H1 (cell line): ENCODE data around the gene SLC23A1. TPM values are rescaled to one million over a fixed set of nuclear protein-coding genes. Genes with fewer than 3 reads are reported as not detected.

Experiments
- CTCF ChIA-PET: fragments of 300-600 bp; sonication (Branson Sonifier 250); formaldehyde crosslinking; loops from one replicate; lab custom pipeline; 2021; ENCODE audit not compliant: partially characterized antibody; lab: Charles Lee
- POLR2A ChIA-PET: fragments of 300-600 bp; sonication (Branson Sonifier 250); formaldehyde crosslinking; loops from one replicate; lab custom pipeline; 2021; ENCODE audit warnings: inconsistent platforms; ENCODE audit not compliant: partially characterized antibody; lab: Charles Lee
- DNase-seq, 2 experiments: peaks; one replicate each; pipeline versions ENCODE4 v3.0.0 to v3.0.0-alpha.2; 2010 to 2022; ENCODE audit warnings: low spot score in 2 of 2, low read depth in 1 of 2, mixed read lengths in 1 of 2
- FAIRE-seq: peaks from 2 replicates; lab custom pipeline; 2011; peaks lifted over from hg19 to GRCh38; lab: Jason Lieb, UNC
- H2AFZ ChIP-seq: 2 replicates; pipeline ENCODE4 v1.8.1; 2012; ENCODE audit warnings: low read length, inconsistent platforms
- H2AK5ac ChIP-seq: 2 replicates; pipeline ENCODE4 v1.6.1; 2013; ENCODE audit warnings: low read depth, low read length
- H2BK120ac ChIP-seq: replicated peaks from 2 replicates; pipeline ENCODE3; 2013; ENCODE audit warnings: low read depth, low read length, inconsistent platforms
- H2BK12ac ChIP-seq: 2 replicates; pipeline ENCODE4 v1.6.1; 2013; ENCODE audit warnings: low read depth, low read length
- H2BK15ac ChIP-seq: 2 replicates; pipeline ENCODE4 v1.6.1; 2013; ENCODE audit warnings: low read length
- H2BK20ac ChIP-seq: 2 replicates; pipeline ENCODE4 v1.6.1; 2013; ENCODE audit warnings: low read length
- H2BK5ac ChIP-seq: 2 replicates; pipeline ENCODE4 v1.6.1; 2013; ENCODE audit warnings: low read depth, low read length
- H3K14ac ChIP-seq: 2 replicates; pipeline ENCODE4 v1.6.1; 2013; ENCODE audit warnings: inconsistent platforms; ENCODE audit not compliant: insufficient read length
- H3K18ac ChIP-seq: 2 replicates; pipeline ENCODE4 v1.6.1; 2013; ENCODE audit warnings: low read length; ENCODE audit errors: extremely low read depth
- H3K23ac ChIP-seq: 2 replicates; pipeline ENCODE4 v1.6.1; 2013; ENCODE audit warnings: inconsistent platforms; ENCODE audit not compliant: insufficient read length
- H3K23me2 ChIP-seq: 2 replicates; pipeline ENCODE4 v1.6.1; 2013; ENCODE audit warnings: low read depth, low read length
- H3K27ac ChIP-seq: 2 replicates; pipeline ENCODE4 v1.6.1; 2011; ENCODE audit warnings: low read depth, low read length, inconsistent platforms
- H3K27me3 ChIP-seq, 4 experiments: replicated peaks in 1 of 4; 1 replicate in 1 of 4; 2 replicates in 3 of 4; pipeline versions ENCODE4 v1.6.1 to v1.8.1; 2011 to 2013; ENCODE audit warnings: low read length in 3 of 4, mild to moderate bottlenecking in 3 of 4, inconsistent platforms in 2 of 4, mixed read lengths in 2 of 4, moderate library complexity in 1 of 4; ENCODE audit not compliant: control insufficient read depth in 3 of 4, insufficient read depth in 3 of 4; ENCODE audit errors: extremely low read depth in 1 of 4
- H3K36me3 ChIP-seq, 4 experiments: 2 replicates each; pipeline versions ENCODE4 v1.6.1 to v1.8.1; 2011 to 2013; ENCODE audit warnings: mild to moderate bottlenecking in 4 of 4, low read length in 3 of 4, moderate library complexity in 2 of 4, control low read depth in 1 of 4, inconsistent platforms in 1 of 4; ENCODE audit not compliant: insufficient read depth in 4 of 4, control insufficient read depth in 2 of 4
- H3K4ac ChIP-seq: replicated peaks from 2 replicates; pipeline ENCODE3; 2013; ENCODE audit warnings: low read length, low read depth, mixed read lengths, inconsistent platforms; ENCODE audit not compliant: insufficient read length
- H3K4me1 ChIP-seq, 4 experiments: replicated peaks in 1 of 4; 1 replicate in 1 of 4; 2 replicates in 3 of 4; pipeline versions ENCODE4 v1.6.1 to v1.8.1; 2011 to 2013; ENCODE audit warnings: low read length in 3 of 4, inconsistent platforms in 2 of 4, mixed read lengths in 1 of 4; ENCODE audit not compliant: insufficient read depth in 4 of 4, control insufficient read depth in 3 of 4
- H3K4me2 ChIP-seq, 2 experiments: 2 replicates each; pipeline versions ENCODE4 v1.6.1 to v1.8.1; 2011 to 2013; ENCODE audit warnings: low read depth in 2 of 2, low read length in 2 of 2, control low read depth in 1 of 2, inconsistent platforms in 1 of 2, mild to moderate bottlenecking in 1 of 2; ENCODE audit not compliant: insufficient read depth in 1 of 2
- H3K4me3 ChIP-seq, 4 experiments: fragments of 200-600, 300-600 bp in 1 of 4; sonication (generic), shearing (Covaris generic), sonication (Bioruptor Twin) in 1 of 4; 2 replicates each; pipeline versions ENCODE4 v1.5.1 to v1.8.1; 2011 to 2016; ENCODE audit warnings: low read length in 4 of 4, low read depth in 3 of 4, control low read depth in 2 of 4, inconsistent platforms in 2 of 4, mild to moderate bottlenecking in 2 of 4, mixed read lengths in 1 of 4, moderate library complexity in 1 of 4; ENCODE audit not compliant: insufficient read depth in 2 of 4; ENCODE audit errors: extremely low read depth in 1 of 4
- H3K56ac ChIP-seq: replicated peaks from 2 replicates; pipeline ENCODE3; 2013; ENCODE audit warnings: low read depth, mild to moderate bottlenecking, mixed read lengths, low read length, inconsistent platforms; ENCODE audit not compliant: insufficient read length
- H3K79me1 ChIP-seq: 2 replicates; pipeline ENCODE4 v1.6.1; 2013; ENCODE audit warnings: low read depth, low read length, control low read depth
- H3K79me2 ChIP-seq, 2 experiments: 2 replicates each; pipeline versions ENCODE4 v1.6.1 to v1.8.1; 2012 to 2013; ENCODE audit warnings: low read length in 2 of 2, mild to moderate bottlenecking in 2 of 2, inconsistent platforms in 1 of 2; ENCODE audit not compliant: insufficient read depth in 2 of 2, control insufficient read depth in 1 of 2
- H3K9ac ChIP-seq, 4 experiments: replicated peaks in 1 of 4; 1 replicate in 1 of 4; 2 replicates in 3 of 4; pipeline versions ENCODE4 v1.6.1 to v1.8.1; 2011 to 2013; ENCODE audit warnings: low read depth in 3 of 4, low read length in 3 of 4, control low read depth in 2 of 4, mild to moderate bottlenecking in 2 of 4, moderate library complexity in 2 of 4, inconsistent platforms in 1 of 4; ENCODE audit errors: extremely low read depth in 1 of 4
- H3K9me3 ChIP-seq, 2 experiments: 2 replicates each; pipeline versions ENCODE4 v1.6.1 to v1.8.1; 2012 to 2013; ENCODE audit warnings: mild to moderate bottlenecking in 2 of 2, moderate library complexity in 2 of 2, control low read depth in 1 of 2, inconsistent platforms in 1 of 2, low read depth in 1 of 2, low read length in 1 of 2, mixed read lengths in 1 of 2; ENCODE audit not compliant: insufficient read depth in 2 of 2
- H4K20me1 ChIP-seq, 2 experiments: replicated peaks in 1 of 2; 2 replicates each; pipeline versions ENCODE3 to v1.8.1; 2011 to 2013; ENCODE audit warnings: inconsistent platforms in 2 of 2, low read length in 2 of 2, mild to moderate bottlenecking in 1 of 2; ENCODE audit not compliant: insufficient read depth in 2 of 2, control insufficient read depth in 1 of 2
- H4K5ac ChIP-seq: 2 replicates; pipeline ENCODE4 v1.6.1; 2013; ENCODE audit warnings: low read length, low read depth, mixed read lengths, inconsistent platforms; ENCODE audit not compliant: insufficient read length
- H4K8ac ChIP-seq: 2 replicates; pipeline ENCODE4 v1.8.0; 2013; ENCODE audit warnings: mild to moderate bottlenecking, moderate library complexity, low read length, inconsistent platforms; ENCODE audit not compliant: insufficient read depth; ENCODE audit errors: extremely low read depth
- H4K91ac ChIP-seq: replicated peaks from 2 replicates; pipeline ENCODE3; 2013; ENCODE audit warnings: low read length, mixed read lengths, inconsistent platforms; ENCODE audit not compliant: insufficient read length
- CREB1 ChIP-seq: IDR thresholded peaks from 2 replicates; pipeline ENCODE4 v1.6.1; 2012; ENCODE audit warnings: inconsistent platforms
- RAD21 ChIP-seq, 2 experiments: IDR thresholded peaks in 1 of 2; conservative IDR thresholded peaks in 1 of 2; 2 replicates each; pipeline ENCODE4 v1.6.1; 2011; ENCODE audit warnings: low read depth in 2 of 2, low read length in 2 of 2, improper control_type of control experiment in 1 of 2, inconsistent platforms in 1 of 2, mild to moderate bottlenecking in 1 of 2, moderate library complexity in 1 of 2
- RBBP5 ChIP-seq: IDR thresholded peaks from 2 replicates; pipeline ENCODE4 v1.7.1; 2012; ENCODE audit warnings: low read depth, mild to moderate bottlenecking, inconsistent platforms, low read length, moderate library complexity, borderline replicate concordance
- SIX5 ChIP-seq: IDR thresholded peaks from 2 replicates; pipeline ENCODE4 v1.6.1; 2011; ENCODE audit warnings: mild to moderate bottlenecking, low read depth, low read length
- WGBS, 2 experiments: shearing (Covaris generic) in 1 of 2; methylation state at CpG; one replicate each; pipeline versions ENCODE4 v1.1.6 to v1.1.7; 2013 to 2015; ENCODE audit warnings: low lambda C conversion rate in 2 of 2, mixed read lengths in 2 of 2, inconsistent platforms in 1 of 2, low coverage in 1 of 2, missing lambda C conversion rate in 1 of 2; ENCODE audit not compliant: insufficient replicate concordance in 2 of 2, insufficient coverage in 1 of 2, insufficient read length in 1 of 2; ENCODE audit errors: extremely low coverage in 1 of 2, missing lambda C conversion rate in 1 of 2; 5-methylcytosine and 5-hydroxymethylcytosine counted together
- polyA plus RNA-seq, 7 experiments: library from polyadenylated mRNA; depleted of rRNA in 3 of 7; stranded (reverse) in 5 of 7; unstranded in 2 of 7; fragments of >200 nt in 5 of 7; fragments of 200-250 nt in 2 of 7; gene quantifications; 1 replicate in 5 of 7; 2 replicates in 1 of 7; 4 replicates in 1 of 7; pipeline versions ENCODE4 v1.2.1 to v1.2.3, GENCODE V29; 2011 to 2013; ENCODE audit warnings: missing spikeins in 2 of 7, mixed read lengths in 2 of 7
- total RNA-seq: library from RNA; stranded (reverse); fragmentation: NEBNext Ultra II Directional; extraction: Animal tissue kit (Norgen Biotek cat#: 25700); gene quantifications from 2 replicates; pipeline ENCODE4 v1.2.1, GENCODE V29; 2021
- TF ChIP-seq, protein P1 (sequence below), 3 experiments: IDR thresholded peaks; 1 replicate in 2 of 3; 2 replicates in 1 of 3; pipeline versions ENCODE4 v1.5.1 to v1.6.1; 2011; ENCODE audit warnings: low read length in 3 of 3, mild to moderate bottlenecking in 3 of 3, inconsistent platforms in 2 of 3, low read depth in 1 of 3, moderate library complexity in 1 of 3; ENCODE audit not compliant: insufficient read depth in 1 of 3; ENCODE audit errors: control extremely low read depth in 1 of 3

SLC23A1 gene
- total and polyA plus RNA-seq, 2 of the 8 experiments (the other 6 are each of a cell fraction or from before 2014, with no cell fraction given): not detected

DNA sequence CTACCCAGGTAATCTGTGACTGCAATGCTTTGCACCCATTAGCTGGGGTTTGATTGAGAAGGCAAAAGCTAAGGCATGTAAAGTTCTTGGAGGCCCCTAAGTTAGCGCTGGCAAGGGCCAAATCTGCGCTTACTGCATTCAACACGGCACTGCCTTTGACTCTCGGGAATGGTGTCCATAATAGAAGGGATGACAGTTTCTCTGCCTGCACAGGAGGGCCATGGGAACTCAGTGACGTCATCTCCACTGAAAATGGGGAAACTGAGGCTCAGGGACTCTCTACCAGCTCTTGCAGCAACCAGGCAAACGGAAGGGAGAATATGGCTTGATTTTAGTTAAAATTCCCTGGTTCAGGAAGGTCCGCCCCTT, 20.3 kb upstream of the SLC23A1 start:
- Histone ChIP-seq H3K23me2 (peaks cover 4% of the 10 kb centered on the region; the same call in 1 of the 2 replicates), H3K4me3 (peak overlapping the region; percentile 72 to 84 (median 80)), H3K79me2 (no peaks in the 10 kb centered on the region; a peak in 2 of 4 replicates), H2BK20ac (no peak overlapping the region), H3K9me3 (no peaks in the 10 kb centered on the region), H3K27me3 (0 out of 7 replicates have a peak, but pooled peaks cover 0 to 4% (median 0%) of the 10 kb centered on the region in 4 experiments), H3K56ac (no peak overlapping the region), H3K4me2 (peak overlapping the region; percentile 74 to 96), H3K18ac (no peak overlapping the region), H4K20me1 (peaks cover 0 to 1% of the 10 kb centered on the region in 2 experiments), H3K23ac (no peak overlapping the region), H2BK120ac (no peak overlapping the region), H3K27ac (peak overlapping the region; percentile 94; the same call in 1 of the 2 replicates), H3K14ac (no peak overlapping the region), H3K79me1 (no peaks in the 10 kb centered on the region), H4K91ac (no peak overlapping the region), H2BK12ac (no peak overlapping the region; the same call in 1 of the 2 replicates), H2BK15ac (no peak overlapping the region), H3K9ac (peak overlapping the region in 3 of 4 experiments; percentile 92 to 97 (median 93); a peak in 6 of 7 replicates), H4K5ac (no peak overlapping the region), H2AK5ac (no peak overlapping the region), H4K8ac (no peak overlapping the region), H2BK5ac (peak overlapping the region; percentile 99), H3K4me1 (peaks cover 0 to 8% (median 4%) of the 10 kb centered on the region in 4 experiments; a peak in 6 of 7 replicates), H2AFZ (peak overlapping the region; percentile 37; the same call in 1 of the 2 replicates), H3K36me3 (peaks cover 0 to 6% (median 3%) of the 10 kb centered on the region in 4 experiments; a peak in 2 of 8 replicates), H3K4ac (no peak overlapping the region)
- no peak for DNase-seq
- TF ChIP-seq RAD21 (IDR thresholded peaks at IDR 0.05 in 1 of 2, conservative IDR thresholded peaks at IDR 0.05 in 1 of 2; ENCODE audit: low read depth in 2 of 2, low read length in 2 of 2): no peak
- TF ChIP-seq, protein P1, sequence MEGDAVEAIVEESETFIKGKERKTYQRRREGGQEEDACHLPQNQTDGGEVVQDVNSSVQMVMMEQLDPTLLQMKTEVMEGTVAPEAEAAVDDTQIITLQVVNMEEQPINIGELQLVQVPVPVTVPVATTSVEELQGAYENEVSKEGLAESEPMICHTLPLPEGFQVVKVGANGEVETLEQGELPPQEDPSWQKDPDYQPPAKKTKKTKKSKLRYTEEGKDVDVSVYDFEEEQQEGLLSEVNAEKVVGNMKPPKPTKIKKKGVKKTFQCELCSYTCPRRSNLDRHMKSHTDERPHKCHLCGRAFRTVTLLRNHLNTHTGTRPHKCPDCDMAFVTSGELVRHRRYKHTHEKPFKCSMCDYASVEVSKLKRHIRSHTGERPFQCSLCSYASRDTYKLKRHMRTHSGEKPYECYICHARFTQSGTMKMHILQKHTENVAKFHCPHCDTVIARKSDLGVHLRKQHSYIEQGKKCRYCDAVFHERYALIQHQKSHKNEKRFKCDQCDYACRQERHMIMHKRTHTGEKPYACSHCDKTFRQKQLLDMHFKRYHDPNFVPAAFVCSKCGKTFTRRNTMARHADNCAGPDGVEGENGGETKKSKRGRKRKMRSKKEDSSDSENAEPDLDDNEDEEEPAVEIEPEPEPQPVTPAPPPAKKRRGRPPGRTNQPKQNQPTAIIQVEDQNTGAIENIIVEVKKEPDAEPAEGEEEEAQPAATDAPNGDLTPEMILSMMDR (IDR thresholded peaks at IDR 0.05; ENCODE audit: control extremely low read depth in 1 of 3, insufficient read depth in 1 of 3, low read depth in 1 of 3, low read length in 3 of 3): no peak
- TF ChIP-seq CREB1: no peak
- no peak for TF ChIP-seq RBBP5
- TF ChIP-seq SIX5: no peak
- FAIRE-seq: no peak
- POLR2A ChIA-PET: interaction anchor here (0.6 to 2.8 kb wide), 13 partner anchors 10 to 761 kb away, joined by 3 to 16 read pairs (median 4); partner anchors contain the start of genes DNAJC18 and MATR3
- CTCF ChIA-PET: interaction anchor here (1.2 to 2.7 kb wide), 10 partner anchors 8 to 100 kb away, joined by 3 to 16 read pairs (median 6); partner anchors contain the start of gene SMIM33
- WGBS, 2 experiments: 46% methylated on average over 7 of the region's 7 CpGs; no CpG with 5 or more reads in 1 of the 2 experiments
